ENCODE measurements around the gene CEP85L.

GRCh38 chr6:118697554-118697953 lies 46.2 kb upstream of the CEP85L start:
- TF ChIP-seq CTCF (IDR thresholded peaks at IDR 0.05; ENCODE audit: insufficient read depth, low read depth, low read length) (no peak), EZH2 (IDR thresholded peaks at IDR 0.05; ENCODE audit: insufficient read depth, low read length) (no peak)
